Fibroblast of lung (primary cell): ENCODE results near the gene DOCK7.

ENCODE experiments used
- EZH2 ChIP-seq: IDR thresholded peaks from 2 replicates; pipeline ENCODE4 v1.5.1; 2012; ENCODE audit warnings: low read length, control low read depth, mild to moderate bottlenecking; ENCODE audit errors: missing control alignments
- TF ChIP-seq, protein P1 (sequence below), 2 donors: IDR thresholded peaks in 1 of 2; conservative IDR thresholded peaks in 1 of 2; 1 replicate in 1 of 2; 2 replicates in 1 of 2; pipeline ENCODE4 v1.5.1; 2011 to 2012; ENCODE audit warnings: low read length in 2 of 2, control low read depth in 1 of 2, inconsistent platforms in 1 of 2, low read depth in 1 of 2, mild to moderate bottlenecking in 1 of 2

DNA sequence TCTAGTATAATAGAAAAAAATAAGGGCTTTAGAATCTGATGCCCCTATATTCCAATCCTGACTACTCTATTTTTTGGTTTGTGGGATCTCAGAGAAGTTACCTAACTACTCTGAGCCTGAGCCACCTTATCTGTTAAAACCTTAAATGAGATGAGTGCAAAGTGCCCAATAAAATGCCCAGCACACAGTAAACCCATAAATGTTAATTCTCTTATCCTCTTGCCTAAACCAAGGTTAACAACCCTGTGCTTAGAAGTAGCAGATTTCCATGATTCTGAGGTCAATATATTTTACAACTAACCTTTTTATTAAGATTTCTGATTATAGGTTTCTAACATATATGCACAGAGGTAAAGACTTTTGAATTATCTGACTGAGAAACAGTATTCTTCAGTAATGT lies 35.8 kb downstream of the DOCK7 start:
- TF ChIP-seq, protein P1, sequence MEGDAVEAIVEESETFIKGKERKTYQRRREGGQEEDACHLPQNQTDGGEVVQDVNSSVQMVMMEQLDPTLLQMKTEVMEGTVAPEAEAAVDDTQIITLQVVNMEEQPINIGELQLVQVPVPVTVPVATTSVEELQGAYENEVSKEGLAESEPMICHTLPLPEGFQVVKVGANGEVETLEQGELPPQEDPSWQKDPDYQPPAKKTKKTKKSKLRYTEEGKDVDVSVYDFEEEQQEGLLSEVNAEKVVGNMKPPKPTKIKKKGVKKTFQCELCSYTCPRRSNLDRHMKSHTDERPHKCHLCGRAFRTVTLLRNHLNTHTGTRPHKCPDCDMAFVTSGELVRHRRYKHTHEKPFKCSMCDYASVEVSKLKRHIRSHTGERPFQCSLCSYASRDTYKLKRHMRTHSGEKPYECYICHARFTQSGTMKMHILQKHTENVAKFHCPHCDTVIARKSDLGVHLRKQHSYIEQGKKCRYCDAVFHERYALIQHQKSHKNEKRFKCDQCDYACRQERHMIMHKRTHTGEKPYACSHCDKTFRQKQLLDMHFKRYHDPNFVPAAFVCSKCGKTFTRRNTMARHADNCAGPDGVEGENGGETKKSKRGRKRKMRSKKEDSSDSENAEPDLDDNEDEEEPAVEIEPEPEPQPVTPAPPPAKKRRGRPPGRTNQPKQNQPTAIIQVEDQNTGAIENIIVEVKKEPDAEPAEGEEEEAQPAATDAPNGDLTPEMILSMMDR (conservative IDR thresholded peaks at IDR 0.05 in 1 of 2, IDR thresholded peaks at IDR 0.05 in 1 of 2; ENCODE audit: low read depth in 1 of 2, low read length in 2 of 2): no peak
- no peak for TF ChIP-seq EZH2
